ENCODE data around the gene ZDHHC8.

ZDHHC8 gene

GRCh38 chr22:20193761-20194494 lies 62.3 kb downstream of the ZDHHC8 start:
- DNase-seq (ENCODE audit: low read depth): no peak

- no peak for DNase-seq (ENCODE audit: low read depth)
Observed at GRCh38 chr22:20194681-20195593, 63.3 kb downstream of the ZDHHC8 start.

- DNase-seq (ENCODE audit: low read depth): no peak
Observed at GRCh38 chr22:20196094-20196842, 64.7 kb downstream of the ZDHHC8 start.

Data from HS-27A (cell line).